Measurements from ENCODE around the gene RERG.

Gene RERG

DNA sequence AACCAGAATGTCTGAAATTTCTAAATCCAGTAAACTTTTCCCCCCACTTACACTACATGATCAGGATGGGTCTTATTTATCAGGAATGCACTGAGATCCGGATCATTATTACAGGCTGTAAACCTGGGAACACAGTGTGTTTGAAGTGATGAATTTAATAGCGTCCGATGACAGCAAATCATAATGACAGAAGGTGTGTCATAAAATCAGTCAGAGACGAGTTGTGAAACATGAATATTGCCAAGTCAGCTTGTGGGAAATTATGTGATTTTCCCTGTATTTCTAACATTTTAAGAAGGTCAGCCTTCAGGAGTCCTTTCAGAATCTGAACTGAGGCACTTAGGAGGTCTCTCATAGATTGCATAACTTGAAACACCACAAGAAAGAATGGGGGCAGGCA lies 36.7 kb downstream of the RERG start:
- peak in 1 of 3 experiments; percentile 33 for DNase-seq

DNA sequence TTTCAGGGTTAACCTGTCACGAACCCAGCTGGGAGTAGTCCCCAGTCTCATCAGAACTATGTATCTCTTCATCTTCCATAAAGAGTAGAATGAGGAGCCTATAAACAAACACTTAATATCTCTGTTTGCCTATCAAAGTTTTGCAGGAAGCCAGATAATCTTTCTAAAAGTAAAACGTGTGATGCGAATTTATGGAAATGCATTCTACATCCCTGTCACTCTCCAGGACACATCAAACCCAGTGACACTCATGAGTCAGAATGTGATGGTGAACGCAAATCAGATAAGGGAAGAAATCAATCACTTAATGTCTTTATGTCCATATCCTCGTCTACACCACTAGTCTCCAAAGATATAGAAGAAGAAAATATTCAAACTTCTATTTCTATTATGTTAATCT lies 37.4 kb downstream of the RERG start:
- DNase-seq = no peak

DNA sequence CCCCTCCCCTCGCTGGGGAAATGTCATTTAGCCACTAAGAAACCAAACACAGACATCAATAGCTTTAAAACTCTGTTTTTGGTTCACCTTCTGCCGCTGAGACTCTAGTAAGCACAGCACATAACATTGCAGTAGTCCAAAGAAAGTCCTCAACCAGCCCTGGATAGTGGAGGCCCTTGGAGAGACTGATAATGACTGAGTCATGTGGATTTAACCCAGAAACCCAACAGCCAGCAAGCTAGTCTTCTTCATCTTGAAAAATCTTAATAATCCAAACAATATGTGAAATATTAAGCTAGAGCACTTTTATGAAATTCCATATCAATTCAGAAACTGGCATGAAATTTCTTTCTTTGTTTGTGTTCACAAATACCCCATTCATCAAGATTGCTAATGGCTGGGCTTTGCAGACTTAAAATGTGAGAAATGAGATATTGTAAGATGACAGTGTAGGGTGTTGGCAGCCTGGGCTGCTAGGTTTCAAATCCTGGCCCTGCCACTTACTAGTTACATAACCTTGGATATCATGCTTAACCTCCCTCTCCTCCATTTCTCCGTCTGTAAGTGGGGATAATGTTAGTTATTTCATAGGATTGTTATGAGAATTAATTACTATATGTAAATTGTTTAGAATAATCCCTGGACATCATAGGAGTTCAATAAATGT lies 40.1 kb downstream of the RERG start:
- DNase-seq = no peak

DNA sequence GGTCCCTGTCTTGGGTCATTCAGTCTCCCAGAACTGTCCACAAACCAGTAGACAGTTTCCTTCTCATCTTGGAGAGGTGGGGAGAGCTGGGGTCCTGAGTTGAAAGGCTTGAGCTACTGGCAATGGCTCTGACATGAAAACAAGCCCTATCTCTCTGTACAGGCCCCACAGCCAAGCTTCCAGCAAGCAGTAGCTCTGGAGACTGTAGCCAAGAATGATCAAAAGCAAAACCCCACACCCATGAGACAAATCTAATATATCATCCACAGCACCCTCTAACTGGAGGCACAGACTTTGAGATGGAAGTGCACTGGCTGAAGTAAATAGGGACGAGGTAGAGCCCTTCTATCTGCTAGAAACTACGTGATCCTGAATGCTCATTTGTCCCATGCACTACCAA lies 40.9 kb downstream of the RERG start:
- DNase-seq = no peak

DNA sequence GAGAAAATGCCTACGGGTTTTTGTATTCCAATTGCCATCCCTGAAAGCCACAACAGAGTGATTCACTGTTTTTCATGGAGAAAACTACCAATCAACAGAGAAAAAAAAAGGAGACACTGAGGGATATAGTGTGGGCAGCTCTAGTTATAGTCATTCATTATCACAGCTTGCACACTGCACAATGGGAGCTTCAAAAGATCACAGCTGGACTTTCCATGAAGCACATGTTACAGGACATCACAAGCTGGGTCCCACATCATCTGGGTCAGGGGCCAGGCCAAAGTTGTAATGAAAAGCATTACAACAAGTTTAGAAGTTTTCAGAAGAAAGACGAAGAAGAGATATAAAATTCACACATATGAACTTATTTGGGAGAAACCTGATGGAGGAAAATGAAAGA lies 41.5 kb downstream of the RERG start:
- peak in 1 of 3 experiments; percentile 21 for DNase-seq

DNA sequence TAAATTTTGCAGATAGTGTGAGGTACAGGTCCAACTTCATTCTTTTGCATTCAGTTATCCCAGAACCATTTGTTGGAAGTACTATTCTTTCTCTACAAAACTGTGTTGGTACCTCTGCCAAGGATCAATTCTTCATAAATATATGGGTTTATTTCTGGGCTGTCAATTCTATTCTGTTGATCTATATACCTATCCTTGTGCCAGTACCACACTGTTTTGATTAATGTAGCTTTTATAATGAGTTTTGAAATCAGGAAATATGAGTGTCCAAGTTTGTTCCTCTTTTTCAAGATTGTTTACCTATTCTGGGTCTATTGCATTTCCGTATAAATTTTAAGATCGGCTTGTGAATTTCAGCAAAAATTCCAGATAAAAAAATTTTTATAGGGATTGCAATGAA lies 48.1 kb downstream of the RERG start:
- no peak for DNase-seq

DNA sequence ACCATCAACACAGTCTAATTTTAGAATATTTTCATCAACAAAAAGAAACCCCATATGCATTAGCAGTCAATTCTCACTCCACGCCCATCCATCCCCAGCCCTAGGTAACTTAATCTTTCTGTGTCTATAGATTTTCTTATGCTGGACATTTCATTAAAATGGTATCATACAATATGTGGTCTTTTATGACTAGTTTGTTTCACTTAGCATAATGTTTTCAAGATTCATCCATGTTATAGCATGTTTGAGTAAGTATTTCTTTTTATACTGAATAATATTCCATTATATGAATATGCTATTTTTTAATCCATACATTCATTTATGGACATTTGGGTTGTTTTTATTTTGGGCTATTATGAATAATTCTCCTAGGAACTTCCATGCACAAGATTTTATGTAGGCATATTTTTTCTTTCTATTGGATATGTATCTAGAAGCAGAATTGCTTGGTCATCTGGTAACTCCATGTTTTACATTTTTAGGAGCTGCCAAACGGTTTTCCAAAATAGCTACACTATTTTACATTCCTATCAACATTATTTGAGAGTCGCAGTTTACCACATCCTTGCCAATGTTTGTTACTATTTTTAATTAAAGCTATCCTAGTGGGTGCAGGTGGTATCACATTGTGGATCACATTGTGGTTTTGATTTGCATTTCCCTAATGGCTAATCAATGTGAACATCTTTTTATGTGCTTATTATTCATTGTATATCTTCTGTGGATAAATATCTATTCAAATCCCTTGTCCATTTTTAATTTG lies 49.0 kb downstream of the RERG start:
- no peak for DNase-seq

DNA sequence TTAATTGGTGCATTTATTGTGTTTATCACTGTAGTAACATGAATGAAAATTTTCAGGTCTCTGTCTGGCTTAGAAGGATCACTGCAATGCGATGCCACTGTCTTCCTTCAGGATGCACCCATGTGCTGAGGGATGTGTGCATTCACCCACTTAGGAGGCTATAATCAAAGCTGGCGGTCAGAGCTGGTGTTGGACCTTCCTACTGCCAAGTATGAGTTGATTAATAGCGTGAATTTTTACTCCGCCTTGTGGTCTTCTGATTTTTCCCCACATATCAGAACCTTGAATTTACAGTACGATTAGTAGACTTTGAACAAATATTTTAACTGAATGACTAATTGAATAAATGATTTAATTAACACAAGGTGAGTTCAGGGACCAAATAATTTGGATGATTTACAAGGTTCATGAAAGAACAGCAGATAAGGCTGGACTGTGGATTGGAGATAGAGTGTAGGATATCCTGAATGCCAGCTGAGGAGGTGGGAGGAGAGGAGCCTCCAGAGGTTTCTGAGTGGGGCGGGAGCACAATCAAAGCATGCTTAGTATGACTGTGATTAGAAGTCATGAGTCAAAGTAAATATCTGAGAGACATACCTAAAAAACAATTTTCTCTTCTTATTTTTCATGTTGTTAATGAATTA lies 50.1 kb downstream of the RERG start:
- DNase-seq = no peak

DNA sequence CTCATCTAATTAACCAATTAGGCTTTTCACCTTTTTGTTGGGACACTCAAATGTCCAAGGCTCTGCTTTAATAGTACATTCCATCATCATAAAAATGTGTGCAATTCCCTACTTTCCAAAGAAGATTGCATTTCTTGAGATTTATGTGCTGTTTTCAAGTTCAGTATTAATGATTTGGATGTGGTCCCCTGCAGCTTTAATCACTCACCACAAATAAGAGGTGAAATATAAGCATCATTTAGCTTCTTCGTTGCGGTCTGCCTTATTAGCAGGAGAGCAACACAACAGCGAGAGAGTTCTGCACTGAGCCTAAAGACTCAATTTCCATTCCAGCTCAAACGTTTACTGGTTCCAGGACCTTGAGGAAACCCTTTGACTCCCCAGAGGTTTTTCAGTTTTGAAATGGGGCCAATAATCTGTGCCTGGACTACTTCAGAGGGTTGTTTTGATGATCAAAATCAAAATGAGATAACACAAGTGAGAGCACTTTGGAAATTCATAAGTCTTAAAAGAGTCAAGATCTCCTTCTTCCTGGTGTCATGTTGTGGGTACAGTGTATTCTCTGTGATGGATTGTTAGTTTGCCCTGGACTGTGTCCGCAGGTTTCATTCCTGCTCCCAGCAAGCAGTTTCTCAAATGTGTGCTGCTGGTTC lies 53.1 kb downstream of the RERG start:
- DNase-seq = no peak

DNA sequence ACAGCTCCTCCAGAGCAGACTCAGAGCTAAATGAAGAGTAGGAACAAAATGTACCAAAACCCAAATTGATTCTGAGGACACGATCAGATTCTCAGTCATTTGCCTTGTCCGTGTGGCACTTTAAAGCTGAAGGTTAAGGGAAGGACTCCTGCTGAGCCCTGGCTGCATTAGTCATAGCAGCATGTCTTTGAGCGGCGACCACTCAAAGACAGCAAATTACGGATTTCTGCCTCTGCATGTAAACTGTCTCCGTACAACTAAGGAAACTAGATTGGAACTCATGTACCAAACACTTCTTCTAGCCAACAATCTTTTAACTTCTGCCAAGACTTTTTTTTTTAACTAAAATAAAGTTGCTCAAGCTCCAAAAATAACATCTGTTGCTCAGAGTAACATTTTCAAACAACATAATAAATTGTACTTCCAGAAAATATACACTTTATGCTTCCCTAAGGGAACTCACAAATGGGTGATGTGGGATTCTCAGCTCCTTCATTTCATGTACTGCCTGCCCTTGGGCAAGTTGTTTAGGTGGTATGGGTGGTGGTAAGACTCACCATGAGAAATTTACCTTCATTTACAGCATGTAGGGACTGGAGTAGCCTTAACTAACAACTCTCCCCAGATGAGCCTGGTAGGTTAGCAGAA lies 56.1 kb downstream of the RERG start:
- DNase-seq = peak in 1 of 3 experiments; percentile 24

DNA sequence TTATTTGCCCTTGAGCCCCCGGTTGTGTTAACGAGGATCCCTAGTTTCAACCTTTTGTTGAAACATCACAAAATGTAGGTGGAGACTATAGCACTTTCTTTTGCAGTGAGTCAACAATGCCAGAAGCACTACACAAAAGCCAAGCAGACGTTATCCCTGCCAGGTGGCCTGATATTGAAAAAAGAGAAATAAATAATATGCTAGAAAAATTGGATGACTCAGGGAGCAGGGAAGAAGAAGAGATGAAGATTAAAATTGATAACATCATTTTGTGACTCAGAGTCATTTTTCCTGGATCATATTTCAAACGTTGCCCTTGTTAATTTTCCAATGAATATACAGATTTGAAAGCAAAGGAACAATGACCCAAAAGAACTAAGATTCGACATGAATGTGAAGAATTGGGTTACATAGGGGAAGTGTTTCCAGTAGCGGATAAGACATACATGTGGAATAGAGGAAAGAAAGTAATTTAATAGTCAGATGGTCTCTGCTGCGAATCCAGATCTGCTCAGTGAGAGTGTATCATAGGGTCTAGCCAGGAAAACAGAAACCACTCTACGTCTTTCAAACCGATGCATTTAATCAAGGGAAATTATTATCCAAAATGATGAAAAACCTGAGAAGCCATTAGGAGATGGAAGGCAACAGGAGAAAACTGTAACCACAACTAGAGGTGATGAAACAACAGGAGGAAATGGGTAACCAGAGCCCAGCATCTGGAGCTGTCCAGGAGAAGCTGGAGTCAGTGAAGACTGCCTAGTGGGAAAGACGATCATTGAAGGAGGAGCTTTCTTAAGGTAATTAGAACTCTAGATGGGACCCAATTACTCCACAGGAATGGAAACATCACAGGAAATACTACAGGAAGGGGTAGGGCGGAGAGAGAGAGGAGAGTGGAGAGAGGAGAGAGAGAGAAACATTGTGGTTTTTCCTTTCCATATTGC lies 57.9 kb downstream of the RERG start:
- DNase-seq = peak in 2 of 3 experiments; percentile 16 to 56

DNA sequence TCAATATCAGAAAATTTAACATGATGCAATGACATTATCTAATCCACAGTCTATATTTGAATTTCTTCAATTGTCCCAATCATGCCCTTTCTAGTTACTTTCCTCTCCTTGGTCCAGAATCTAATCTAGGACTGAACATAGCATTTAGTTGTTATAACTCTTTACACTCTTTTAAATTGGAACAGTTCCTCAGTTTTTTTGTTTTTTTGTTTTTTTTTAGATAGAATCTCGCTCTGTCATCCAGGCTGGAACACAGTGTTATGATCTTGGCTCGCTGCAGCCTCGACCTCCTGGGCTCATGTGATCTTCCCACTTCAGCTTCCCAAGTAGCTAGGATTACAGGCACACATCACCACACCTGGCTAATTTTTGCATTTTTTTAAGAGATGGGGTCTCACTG lies 63.1 kb downstream of the RERG start:
- DNase-seq = no peak

DNA sequence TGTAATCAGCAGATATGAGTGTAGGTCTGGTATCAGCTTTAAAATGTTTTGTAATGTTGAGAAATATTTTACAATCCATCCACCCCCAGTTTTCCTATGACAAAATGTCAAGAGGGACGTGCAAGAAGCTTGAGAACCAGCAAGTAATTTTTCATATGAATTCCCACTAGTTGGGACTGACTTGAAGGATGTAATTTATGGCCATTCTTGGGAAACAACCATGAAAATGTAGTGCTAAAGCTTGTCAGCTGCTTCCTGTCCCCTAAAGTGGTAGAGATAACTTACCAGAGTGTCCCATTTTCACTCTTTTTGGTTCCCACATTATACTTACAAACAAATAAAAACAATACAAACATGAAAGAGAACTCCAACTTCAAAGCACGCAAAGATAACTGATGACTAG lies 63.9 kb downstream of the RERG start:
- DNase-seq = no peak

DNA sequence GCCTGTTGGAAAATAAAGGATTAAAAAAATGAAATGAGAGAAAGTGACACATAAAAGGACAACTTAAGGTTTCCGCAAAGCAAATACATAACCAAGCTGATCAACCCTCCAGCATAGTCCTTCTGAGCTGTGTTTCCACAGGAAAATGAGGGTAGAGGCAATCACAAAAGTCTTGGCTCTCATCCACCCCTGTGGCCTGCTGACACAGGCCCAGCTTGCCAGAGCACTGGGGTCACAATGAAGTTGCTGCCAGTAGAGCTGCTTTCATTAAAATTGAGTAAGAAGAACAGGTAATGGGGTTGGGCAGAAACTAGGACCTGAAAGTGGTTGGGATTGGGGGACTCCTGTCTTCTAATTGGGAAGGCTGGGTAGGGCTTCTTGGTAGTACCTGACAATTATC lies 65.9 kb downstream of the RERG start:
- peak in 1 of 3 experiments; percentile 16 for DNase-seq

DNA sequence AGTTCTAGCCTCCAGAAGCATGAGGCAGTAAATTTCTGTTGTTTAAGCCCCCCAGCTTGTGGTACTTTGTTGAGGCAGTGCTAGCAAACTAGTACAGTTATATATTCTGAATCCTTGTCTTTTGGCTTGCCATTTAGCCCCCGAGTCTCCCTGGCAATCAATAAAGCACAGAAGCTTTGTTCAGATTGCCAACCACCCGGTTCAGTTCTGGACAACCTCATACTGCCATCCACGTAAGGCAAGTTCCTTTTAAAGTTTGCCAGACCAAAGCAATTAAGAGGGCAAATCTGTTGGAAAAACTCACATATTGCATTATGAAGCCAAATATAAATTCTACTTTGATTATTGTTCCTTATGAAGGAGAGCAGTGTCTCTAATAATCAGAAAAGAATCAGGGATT lies 67.1 kb downstream of the RERG start:
- no peak for DNase-seq

DNA sequence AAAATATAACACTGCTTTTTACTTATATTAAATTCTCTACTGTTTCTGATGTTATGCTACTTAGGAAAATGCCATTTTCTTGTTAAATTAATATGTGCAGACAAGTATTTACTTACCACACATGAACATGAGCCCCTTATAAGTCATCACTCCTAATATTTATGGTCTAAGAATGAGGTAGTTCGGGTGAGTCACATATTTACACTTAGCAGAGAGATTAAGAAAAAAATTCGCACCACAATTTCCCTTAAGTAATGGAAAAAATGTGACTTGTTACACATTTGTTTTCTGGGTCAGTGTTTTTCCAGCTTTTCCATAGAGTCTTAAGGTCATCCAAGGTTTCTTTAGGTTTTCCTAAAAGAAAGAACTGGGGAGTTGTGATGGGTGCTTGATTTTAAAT lies 68.3 kb downstream of the RERG start:
- DNase-seq = no peak

DNA sequence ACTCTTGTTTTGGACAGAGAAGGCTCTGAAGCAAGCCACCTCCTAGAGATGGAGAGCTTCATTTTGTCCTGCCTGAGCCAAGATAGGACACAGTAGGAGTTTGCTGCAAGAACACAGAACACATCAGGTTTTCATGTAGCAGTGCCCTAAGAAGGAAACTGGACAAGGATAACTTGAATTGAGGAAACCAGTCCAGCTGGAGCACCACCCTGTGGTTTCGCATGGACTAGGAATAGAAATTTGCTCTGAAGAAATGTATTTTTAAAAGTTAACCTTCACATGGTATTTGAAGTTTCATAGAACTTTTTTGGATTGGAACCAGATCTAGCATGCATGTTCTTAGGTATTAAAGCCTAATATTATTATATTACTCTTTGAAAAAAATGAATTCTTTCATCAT lies 68.8 kb downstream of the RERG start:
- peak in 1 of 3 experiments; percentile 22 for DNase-seq

DNA sequence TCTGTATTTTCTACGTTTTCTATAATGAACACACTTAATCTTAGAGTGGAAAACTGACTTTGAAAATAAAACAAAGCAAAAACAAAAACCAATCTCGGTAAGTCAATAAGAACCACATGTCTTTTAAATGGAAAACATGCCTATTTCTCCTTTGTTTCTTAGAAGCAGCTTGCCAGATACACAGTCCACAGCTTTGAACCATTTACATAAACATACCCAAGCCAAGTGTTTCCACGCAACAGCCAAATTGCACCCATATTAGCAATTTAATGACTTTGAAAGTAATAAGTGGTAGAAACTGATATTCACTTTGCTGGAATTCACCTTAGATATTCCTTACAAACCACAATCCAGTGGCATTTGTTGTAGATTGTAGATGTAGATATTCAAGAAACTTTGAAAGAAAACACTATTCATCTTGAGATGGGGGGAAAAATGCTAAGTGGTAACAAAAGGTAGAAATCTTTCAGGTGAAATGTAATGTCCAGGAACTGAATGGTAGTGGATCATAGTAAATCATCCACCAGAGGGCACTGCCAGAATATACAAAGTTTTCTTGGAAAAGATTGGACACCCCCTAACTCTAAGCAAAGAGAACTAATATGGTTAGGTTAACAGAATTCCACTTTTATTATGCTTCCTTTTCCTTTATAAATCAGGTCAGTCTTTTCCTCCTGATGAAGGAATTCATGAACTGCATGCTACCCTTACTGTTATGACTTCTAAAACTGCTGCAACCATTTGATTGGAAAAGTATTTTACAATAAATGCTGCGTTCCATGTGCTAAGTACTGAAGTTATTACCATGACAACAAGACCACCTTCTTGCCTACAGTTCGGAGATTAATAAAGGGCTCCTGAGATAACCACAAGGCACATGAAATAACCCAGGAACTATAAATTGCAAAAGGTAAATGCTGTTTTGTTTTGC lies 69.8 kb downstream of the RERG start:
- peak; percentile 22 to 74 (median 39) for DNase-seq

DNA sequence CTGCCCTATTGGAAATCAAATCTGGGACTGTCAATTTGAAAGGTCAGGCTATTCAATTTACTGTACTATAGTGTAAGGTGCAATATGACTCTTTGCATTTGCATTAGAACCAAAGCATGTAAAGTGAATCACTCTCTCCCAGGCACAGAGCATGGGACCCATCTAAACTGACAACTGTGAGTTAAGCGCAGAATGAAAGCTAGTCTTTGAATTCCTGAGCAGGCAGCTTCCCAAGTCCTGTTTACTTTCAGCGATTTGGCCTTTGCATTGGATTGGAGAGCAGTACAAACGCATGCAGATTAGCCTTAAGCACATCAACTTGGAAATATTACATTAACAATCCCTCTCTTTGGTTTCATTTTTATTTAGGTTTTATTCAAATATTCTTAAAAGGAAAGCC lies 74.6 kb downstream of the RERG start:
- no peak for DNase-seq

DNA sequence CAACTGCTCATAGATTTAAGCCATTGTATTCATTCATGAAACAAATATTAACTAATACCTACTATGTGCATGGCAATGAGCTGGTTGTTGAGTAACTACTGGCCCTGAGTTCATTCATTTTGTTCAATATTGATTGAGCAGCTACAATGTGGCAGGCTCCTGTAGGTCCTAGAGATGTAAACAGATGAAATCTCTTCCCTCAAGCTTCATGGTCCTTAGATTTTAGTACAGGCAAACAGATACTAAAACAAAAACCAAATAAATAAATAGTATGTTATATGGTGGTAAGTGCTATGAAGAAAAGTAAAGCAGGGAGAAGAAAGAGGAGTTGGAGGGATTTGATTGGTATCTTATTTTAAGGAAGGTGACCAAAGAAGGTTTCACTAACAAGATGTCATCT lies 77.8 kb downstream of the RERG start:
- no peak for DNase-seq

DNA sequence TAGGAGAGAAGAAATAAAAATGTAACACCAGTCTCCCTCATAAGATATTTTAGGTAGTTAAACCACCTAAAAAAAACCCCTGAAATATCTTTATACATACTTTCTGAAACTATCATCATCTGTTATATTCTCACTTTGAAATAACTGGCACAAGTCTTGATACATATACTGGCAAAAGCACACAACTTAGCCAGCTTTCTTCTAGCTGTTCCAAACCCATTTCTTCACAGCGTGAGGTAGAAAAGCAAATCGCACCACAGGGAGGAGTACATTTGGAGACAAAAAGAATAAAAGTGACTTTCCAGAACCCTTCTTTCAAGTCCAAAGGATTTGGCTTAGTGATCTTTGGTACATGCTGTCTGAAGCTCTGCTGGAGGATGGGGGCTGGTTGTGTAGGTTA lies 78.5 kb downstream of the RERG start:
- DNase-seq = no peak

Data from NCI-H1417 (cell line).